Activated CD8-positive, alpha-beta memory T cell treated with anti-CD3 and anti-CD28 coated beads for 1 hour (primary cell): ENCODE data around the gene AGAP1.

Experiments used
- DNase-seq, 2 donors: peaks; one replicate each; pipeline ENCODE4 v3.0.0-alpha.2; 2020; ENCODE audit warnings: low read depth in 1 of 2; ENCODE audit errors: extremely low read depth in 1 of 2

Gene AGAP1

DNA sequence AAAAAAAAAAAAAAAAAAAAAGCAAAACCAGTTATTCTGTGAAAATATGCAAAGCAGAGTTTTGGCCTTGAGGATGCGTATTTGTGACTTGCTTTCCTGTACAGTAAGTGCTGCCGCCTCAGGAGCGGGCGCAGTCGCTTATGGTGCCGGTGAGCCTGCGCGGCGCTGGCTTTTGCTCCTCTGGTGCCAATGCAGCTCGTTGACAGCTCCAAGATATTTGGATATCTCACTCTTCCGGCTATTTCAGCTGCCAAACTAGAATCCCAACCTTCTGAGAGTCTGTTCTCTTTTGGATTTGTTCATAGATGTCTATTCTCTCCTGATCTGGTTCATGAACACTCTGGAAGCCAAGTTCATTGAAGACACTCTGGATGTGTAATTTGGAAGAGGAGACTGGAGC lies 184.1 kb downstream of the AGAP1 start:
- DNase-seq, result no peak

DNA sequence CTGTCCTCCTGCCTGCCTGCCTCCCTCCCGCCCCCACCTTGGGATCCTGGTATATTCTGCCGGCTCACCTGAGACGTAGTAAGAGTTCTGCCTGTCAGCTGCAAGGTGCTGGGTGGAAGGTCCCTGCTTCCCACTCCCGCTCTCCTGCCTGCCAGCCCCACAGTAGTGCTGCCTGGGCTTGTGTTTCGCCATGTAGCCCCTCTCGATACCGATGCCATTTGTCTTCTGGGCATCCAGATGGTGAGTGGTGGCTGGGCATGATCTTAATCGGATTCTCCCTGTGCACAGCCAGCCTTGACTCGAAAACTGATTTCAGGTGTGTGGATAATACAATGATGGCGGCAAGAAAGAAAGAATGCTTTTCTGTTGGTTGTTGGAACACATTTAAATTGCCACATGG lies 184.9 kb downstream of the AGAP1 start:
- DNase-seq, result no peak

DNA sequence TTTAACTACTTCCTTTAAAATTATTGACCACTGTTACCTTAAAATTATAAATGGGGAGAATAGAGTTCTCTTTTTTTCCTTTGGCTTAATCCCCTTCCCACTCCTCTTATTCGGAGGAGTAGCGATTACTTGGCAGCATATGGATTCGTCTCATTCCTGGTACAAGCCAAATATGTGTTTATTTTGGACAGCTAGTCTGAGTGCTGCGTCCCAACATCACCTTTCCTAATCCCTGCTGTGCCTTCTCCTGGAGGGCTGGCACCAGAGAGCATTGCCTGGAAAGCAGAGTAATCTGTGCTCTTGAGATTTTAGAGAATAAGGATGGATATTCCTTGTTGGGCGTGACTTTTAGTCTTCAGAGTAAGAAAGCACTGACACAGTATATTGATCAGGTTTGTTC lies 185.6 kb downstream of the AGAP1 start:
- DNase-seq, result no peak

DNA sequence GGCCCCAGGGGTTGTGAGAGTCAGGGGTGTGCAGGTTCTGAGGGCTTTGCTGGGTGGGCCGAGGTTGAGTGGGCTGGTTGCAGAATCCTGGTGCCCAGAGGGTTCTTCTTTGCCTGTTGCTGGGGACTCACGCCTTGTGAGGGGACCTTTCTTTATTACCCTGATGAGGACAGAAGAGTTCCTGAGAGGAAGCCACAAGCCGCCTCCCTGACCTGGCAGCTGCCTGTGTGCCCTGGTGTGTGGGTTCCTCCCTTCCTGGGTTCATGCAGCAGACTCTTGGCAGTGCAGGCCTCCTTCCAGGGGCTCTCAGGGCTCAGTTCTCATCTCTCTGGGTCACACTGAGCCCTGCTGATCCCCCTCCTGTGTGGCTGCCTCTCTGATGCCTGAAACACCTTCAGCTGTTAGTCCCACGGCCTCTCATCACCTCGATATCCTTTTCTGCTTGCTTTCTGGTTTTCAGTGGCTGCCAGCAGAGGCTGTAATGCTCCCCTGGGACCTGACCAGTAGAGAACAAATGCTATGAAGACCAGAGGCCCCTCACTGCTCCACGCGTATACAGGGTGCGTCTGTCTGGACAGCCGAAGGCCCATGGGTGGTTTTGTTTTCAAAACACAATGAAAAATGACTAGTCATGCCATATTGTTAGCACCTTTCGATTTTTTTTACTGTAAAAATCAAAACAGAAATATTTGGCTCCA lies 191.3 kb downstream of the AGAP1 start:
- no peak for DNase-seq

DNA sequence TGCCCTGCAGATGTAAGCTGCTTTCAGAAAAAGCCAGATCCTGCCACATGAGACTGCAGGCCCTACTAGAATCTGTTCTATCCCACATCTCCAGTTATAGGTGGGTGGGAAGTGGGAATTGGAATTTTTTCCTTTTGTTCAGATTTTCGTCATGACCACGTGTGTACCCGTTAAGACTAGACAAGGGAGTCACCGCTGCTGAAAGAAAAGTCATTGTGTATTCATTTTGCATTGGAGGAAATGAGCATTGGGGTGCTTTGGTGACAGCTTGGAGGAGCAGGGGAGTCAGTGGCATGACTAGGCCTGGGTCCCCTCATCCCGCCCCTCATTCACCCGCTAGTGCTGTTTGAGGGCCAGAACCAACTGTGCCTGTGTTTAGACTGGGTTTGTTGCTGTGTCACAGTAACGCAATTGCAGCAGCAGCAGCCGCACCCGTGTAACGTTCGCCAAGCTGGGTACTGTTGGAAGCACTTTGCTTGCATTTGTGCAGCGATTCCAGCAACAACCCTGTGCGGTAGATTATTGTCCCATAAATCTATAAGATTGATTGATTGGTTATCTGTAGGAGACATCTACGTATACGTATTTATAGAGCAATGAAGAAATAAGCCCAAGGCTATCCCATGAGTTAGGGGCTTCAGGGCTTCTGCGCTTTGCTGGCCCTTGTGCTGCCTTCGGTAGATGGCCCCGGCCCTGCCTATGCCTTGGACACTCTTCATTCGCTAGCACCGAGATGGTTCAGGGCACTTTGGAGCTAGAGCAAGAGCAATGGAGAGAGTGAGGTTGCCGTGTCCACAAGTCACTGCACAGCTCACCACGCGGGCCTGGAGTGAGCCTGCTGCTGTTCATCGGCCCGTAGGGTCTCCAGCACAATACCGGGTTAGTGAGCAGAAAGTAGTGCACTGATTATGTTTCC lies 194.9 kb downstream of the AGAP1 start:
- no peak for DNase-seq

DNA sequence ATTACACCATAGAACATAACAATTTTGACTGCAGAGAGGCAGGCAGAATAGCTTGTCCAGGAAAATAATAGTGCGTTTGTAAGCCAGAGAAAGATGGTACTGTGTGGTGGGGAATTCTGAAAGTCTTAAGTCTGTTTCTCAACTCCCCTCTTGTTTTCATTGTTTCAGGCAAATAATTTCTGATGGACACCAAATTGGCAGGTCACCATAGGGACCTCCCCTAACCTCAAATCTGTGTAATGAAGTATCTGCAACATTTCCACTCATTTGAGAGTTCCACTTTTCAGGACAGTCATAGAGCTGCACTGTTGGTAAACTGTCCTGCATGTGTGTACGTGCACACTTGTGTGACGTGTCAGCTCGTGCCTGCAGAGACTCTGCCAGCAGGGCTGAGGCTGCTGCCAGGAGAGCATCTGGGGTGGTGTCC lies 195.6 kb downstream of the AGAP1 start:
- no peak for DNase-seq

DNA sequence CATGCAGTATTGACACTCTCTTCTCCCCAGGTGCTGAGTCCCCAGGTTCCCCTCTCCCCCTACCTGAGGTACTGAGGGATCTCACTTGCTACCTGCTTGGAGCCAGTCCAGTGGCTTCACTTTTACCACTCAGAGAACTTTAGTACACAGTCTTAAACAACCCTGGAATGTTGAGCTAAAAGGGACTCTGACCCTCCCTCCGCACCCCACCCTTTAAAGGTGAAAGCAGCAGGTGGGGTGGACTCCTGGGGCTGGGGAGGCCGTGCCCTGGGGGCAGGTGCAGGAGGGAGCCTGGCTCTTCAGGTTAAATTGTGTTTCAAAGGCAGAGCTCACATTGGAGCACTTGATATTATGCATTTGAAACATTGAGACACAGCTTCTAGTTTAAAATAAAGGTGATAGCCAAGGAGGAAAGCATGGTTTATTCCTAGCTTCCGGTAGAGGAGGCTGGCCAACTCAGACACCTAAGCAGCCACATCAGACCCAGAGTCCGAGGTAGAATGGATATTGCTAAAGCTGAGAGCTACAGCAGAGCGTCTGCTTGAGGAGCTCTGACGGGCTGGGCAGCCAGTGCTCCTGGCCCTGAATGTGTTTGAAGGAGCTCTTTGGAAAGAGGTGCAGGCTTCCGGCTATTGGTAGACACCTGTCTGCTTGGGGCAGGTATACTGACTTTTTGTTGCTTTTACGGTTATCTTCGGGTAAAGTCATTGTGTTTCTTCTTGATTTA lies 196.4 kb downstream of the AGAP1 start:
- DNase-seq, result no peak

DNA sequence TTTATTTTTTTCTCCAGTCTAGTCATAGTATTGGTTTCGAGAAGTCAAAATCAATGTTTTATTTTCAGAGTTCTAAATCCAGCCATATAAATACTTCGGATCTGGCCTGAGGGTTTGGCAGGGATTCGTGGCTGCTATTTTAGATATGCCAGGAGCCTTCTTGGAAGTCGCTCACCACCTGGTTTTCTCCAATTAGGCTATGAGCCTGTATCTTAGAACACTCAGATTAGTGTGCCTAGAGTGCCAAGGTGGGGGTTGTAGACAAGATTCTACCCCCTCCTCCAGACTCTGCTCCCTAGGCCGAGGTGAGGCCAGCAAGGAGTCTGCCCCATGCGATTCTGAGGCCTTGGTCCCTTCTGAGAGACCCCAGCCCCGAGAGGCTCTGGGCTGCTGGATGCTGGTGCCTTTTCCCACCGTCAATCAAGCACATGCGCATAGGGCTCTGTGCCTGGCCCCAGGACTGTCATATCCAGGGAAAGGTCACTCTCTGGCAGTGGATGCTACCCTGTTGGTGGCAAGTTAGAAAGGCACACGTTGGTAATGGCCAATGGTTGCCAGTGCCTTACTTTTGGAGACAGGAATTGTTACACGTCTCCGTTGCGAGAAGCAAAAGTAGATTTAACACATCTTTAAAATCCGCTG lies 197.1 kb downstream of the AGAP1 start:
- DNase-seq, result no peak

DNA sequence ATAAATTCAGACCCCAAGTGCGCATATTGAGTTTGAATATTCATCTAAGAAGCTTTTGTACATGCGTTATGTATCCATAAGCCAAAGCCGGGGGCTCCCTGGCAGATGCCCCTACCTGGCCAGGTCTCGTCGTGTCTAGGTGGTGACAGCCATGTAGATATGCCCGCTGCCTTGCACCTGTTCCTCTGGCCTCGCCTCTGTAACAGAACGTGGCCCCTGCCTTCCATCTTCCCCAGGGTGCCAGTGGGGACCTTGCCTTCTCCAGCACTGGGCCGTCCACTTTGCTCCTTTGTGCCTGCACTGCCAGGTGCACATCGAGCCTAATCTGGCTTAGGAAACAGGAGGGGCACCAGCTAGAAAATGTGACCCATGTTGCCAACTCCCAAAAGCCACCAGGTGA lies 198.2 kb downstream of the AGAP1 start:
- DNase-seq, result no peak

DNA sequence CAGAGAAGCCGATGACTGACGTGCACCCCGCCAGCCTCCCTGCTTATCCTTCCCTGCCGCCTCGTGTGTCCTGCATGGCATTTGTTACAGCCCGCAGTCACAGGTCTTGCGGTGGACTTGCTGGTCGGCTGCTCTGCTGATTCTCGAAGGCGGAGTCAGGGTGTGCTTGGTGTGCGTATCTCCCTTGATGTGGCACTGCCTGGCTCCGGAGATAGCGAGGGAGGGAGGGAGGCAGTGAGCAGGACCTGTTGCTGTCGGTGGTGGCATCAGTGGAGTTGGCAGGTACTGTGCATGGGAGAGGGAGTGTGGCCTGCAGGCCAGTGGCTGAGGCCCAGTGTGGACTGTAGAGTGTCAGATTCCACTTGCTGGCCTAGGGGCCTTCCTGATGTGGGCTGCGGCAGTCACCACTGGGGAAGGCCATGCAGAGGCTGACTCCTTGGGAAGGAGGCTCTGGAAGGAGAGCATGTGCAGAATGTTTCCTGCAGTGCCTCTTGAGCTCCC lies 198.9 kb downstream of the AGAP1 start:
- DNase-seq, result no peak

DNA sequence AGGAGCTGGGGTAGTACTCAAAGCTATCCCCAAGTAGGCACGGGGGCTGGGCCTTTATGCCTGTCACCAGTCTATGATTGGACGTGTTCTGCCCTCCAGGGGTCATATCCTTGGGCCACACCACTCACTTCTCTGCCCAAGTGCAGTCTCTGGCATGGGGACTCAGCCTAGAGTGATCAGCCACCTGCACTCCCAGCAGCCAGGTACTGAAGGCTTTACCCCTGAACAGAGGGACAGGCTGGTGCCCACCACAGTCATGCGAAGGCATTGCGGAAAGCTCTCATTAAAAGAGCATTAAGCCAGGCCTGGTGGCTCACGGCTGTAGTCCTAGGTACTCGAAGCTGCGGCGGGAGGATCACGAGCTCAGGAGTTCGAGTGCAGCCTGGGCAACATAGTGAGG lies 199.4 kb downstream of the AGAP1 start:
- no peak for DNase-seq

DNA sequence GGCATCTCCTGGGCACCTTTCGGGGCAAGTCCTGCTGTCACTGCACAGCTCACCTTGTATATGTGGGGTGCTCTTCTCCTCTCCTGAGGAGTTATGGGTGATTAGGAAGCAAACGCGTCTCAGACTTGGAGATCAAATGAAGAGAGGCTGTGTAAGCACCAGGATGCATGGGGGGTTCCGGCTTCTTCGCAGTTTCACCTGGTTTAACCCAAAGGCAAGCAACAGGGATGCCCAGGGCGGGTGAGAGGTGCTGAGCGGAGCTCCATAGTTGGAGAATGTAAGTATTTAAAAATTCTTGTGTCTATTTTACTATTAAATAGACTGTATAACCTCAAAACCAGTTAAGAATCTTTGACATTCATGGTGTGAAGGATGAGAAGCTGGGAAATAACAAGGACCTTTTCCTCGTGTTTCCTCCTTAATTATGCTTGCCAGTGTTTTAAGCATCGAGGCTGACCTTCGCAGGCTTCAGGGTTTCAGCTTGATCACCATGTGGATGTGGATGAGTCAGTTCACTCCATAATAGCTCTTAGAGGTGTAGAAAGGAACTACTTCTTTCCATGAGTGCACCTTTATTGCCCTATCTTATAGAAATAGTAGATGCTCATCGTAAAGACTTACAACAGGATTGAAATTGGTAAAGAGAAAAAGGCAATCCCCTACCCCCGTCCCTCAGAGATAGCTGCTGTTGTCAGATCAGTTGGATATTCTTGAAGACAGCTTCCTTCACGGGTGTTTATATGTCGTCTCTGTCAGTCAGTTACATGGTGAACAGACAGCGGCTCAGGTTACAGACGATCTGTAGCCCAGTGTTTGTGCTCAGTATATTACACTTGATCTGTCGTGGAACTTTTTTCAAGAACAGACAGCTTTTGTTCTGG lies 201.1 kb downstream of the AGAP1 start:
- no peak for DNase-seq

DNA sequence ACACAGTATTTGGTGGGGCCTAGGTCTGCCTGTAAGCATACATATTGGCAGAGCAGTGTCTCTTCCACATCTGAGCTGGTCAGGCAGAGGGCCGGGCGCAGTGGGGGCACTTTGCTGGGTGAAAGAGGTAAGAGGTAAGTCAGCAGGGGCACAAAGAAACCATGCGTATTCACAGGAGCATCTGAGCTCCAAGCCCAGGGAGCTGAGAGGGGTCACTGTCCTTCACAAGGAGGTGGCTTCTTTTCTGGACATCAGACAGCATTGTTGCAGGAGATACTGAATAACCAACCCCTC lies 201.7 kb downstream of the AGAP1 start:
- no peak for DNase-seq

DNA sequence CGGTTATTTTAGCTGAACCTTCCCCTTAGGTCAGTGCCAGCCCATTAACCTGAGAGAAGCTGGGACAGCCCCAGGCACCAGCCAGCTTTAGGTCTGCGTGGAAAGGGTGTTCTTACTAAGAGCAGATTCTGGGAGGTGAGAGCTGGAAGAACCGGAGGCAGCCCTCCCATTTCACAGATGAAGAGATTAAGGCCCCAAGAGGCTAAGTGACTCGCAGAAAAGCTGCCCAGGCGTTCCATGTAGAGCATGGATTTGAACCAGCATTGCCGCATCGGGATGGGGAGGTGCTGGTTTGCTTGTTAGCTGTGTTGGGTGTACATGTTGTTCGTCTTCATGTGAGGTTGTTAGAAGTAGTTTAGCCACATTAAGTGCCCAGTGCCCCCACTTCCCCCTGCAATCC lies 203.2 kb downstream of the AGAP1 start:
- no peak for DNase-seq

DNA sequence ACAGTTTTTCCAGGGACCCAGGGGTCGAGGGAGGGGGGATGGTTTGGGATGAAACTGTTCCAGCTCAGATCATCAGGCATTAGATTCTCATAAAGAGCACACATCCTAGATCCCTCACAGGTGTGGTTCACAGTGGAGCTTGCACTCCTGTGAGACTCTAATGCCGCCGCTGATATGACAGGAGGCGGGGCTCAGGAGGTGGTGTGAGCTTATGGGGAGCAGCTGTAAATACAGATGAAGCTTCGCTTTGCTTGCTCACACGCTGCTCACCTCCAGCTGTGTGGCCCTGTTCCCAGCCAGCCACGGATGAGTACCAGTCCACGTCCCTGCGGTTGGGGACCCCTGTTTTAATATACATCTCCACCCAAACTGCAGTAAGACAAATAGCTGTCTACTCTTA lies 204.2 kb downstream of the AGAP1 start:
- DNase-seq, result no peak

DNA sequence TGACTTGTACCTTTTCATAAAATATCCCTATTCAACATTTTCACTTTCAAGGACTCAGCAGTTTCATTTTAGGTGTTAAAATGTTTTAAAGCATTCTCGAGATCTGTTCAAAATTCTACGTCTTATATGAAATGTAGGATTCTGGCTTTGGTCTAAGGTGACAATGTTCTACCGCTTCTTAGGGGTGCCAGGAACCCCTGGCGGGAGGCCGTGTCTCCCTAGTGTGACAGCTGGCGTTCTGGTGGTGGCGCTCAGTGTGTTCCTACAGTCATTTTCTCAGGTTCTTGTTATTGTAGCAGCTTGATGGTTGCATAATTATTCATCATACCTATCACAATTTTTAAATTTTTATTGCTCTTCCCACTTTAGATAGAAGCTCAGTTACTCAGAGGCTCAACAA lies 204.6 kb downstream of the AGAP1 start:
- no peak for DNase-seq

DNA sequence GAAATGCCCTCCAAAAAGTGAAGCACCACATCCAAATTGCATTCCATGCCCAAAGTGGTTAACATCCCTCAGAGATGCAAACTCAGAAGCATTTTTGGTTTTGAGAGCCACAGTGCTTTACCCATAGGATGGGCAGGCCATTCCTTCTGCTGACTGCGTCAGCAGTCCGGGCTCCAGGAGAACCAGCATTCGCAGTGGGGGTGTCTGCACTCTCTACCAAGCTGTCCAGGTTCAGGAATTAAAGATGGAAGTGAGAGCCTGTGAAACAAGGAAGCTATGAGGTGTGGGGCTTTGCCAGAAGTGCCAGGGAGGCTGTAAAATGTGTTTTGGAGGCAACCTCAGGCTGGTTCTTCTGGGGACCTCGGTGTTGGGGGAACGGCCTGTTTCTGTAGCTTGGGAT lies 205.7 kb downstream of the AGAP1 start:
- DNase-seq, result no peak

DNA sequence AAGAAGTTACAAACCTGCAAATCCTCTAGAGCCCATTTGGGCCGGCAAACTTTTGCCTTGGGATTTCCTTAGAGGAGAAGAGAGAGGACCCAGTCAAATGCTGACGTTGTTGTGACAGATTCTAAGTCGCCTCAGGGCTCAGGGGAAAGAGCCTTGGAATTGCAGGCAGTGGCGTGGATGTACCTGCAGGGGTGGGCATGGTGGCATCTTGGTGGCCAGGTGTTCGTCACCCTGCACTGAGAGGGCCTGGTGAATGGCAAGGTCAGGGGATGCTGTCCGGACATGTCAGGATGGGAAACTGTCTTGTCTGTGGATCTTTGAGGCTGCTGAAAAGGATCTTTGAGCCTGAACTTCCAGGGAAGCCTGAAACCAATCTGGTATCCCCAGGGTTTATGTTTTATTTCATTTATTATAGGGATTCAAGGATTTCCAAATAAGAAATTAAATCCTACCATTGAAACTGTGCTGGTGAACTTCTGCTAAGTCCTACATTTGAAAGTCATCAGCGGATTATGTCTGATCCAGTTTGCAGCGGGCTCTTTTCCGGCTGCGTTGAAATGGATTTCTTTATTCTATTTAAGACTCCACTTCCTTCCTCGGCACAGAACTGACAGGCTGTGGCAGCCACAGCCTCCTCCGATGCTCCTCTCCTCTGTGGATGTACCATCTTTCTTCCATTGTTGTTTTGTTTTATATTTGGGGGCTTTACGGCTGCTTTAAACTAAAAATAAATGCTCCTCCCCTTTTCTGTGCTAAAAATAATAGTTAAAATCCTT lies 207.6 kb downstream of the AGAP1 start:
- DNase-seq, result no peak

DNA sequence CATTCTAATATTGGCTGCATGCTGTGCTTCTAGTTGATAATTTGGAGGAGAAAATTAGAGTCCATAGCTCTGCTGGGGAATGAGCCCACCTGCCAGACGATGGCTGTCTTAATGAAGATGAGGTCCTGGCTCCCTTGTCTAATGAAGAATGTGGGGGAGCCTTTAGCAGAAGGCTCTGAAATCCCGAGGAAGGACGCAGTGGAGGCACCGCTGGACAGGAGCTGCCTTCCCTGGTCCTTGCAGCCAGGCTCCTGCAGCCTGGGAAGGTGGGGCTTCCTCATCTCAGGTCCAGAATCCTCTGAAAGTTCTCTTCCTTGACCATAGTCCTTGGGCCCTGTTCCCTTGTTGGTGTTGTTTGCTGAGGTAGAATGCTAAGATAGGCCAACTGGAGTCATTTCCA lies 208.3 kb downstream of the AGAP1 start:
- no peak for DNase-seq
